ENCODE measurements around the gene UST.
A peak's percentile ranks its signal among the peaks of the same experiment; 100 is the strongest.
"Not testable (repeated sequence)": the region's sequence is repeated elsewhere in the genome, so short reads cannot be mapped to it uniquely, and the experiment has no call there.

UST gene

DNA sequence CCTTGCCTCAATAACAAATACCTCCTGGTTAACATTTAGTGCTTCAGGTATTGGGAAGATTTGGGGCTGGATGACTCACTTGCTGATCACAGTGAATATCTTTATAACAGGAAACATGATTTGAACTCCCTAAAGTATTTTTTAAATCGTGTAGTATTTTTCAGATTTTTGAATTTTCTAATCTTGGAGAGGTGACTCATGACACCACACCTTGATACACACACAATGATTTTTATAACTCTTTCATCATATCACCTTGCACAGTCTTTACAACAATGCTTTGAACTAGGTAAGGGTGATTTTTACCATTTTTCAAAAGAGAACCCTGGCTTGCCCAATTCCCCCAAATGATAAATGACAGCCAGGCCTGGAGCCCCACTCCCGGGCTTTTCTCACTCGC, 273.5 kb downstream of the UST start:
- no peak for DNase-seq

DNA sequence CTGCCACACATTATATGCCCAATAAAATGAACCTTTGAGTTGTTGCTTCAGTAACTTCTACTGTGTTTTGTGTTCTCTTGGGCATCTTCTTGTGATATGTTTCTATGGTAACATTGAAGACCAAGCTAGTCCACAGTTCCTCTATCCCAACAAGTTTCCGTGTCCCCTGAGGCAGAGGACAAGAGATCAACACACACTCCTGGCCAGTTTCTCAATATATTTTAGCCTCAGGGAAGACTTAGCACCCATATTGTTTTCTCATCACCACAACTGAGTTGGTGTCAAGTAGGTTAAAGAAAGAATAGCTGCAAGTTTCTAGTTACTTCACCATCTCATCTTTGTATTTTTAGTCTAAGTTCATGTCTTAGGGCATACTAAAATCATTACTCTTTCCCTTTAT, 277.5 kb downstream of the UST start:
- no peak for DNase-seq

DNA sequence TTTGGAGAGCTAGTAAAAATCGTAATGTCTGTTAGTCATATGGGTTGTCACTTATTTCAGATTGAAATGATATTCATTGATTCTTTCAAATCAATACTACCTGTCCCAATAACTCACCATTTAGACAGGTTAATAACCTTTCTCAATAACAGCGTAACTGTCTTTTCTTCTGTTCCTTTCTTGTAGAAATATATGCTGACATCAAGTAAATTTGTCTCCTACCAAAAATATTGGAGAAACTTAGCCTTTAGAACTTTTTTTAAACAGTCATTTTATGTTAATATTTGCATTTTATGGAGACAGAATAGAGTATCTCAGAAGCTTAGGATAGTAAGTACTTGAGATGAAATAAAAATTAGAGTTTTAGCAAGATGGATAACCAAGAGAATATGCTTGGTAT, 278.2 kb downstream of the UST start:
- DNase-seq = no peak

DNA sequence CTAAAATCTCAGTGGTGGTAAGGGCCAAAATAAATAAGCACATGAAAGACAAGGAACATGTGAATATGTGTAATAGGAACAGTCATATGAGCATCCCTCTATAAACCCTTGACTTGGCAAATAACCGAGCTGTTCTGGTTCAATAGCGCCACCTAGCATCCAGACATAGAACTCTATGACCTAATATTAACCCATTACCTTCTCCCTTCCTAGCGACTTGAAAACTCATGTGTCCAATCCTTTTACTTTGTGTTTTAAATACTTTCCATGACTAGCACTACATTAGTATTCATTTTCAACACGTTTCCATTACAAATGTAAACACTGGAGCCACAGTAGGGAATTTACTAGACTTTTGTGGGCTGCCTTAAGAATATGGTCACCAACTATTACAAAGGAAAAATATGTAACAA, 279.7 kb downstream of the UST start:
- no peak for DNase-seq

GRCh38 chr6:149027484-149027883, 280.7 kb downstream of the UST start:
- DNase-seq = no peak

- DNase-seq = peak in 1 of 2 donors; percentile 87
Measured at GRCh38 chr6:149028767-149029405, 282.1 kb downstream of the UST start.

- DNase-seq = no peak
Measured at GRCh38 chr6:149031201-149031858, 284.5 kb downstream of the UST start.

- DNase-seq = peak in 1 of 2 donors; percentile 43
Measured at GRCh38 chr6:149031859-149032598, 285.2 kb downstream of the UST start.

DNA sequence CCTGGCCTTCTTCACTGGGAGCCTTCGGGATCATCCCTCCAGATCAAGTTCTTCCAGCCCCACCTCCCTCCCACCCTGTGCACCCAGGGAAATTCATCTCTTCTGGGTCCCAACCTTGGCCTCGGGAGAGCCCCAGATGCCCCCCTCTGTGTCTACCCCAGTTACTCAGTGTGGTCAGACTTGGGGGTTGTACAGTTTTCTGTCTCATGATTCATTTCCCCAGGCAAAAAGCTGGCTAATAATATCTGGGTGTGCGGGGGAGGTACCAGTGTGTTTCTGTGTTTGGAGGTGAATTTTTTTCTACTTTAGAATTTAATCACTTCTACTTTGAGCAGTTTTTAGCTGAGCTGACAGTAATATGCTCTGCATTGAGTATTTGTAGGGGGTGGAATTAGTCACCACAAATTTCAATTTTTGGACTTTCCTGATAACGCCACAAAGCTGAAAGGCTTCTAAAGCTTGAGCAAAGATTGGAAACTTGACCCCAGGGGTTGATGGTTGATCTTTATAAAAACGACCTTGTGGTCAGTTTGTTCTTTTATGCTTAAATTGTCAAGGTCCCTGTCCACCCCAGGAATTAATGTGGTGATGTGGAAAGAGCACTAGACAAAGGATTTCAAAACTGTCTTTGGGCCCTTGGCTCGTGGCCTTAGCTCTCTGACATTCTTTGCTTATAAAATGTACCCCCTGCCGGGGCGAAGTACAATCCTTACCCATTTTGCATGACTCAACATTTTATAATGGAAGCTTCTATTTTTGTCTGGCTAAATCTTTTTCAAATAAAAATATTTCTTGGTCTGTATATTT, 286.0 kb downstream of the UST start:
- DNase-seq = peak in 1 of 2 donors; percentile 96

DNA sequence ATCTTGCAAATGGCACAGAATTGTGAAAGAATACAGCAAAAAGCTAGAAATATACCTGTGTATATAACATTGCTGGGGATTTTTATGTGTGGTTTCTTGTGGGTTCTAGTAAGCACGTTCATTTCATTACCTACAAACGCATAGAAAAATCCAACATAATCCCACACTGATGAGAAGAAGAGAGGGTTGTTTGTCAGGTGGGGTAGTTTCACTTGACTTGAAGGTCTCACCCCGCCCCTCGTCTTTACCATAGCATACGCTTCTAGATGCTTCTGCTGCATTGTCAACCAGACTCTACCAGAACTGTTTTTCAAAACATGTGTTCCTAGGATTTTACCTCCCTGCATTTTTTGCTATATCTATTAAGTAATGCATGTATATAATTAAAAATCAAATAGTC, 286.6 kb downstream of the UST start:
- no peak for DNase-seq

GRCh38 chr6:149035766-149036165, 288.9 kb downstream of the UST start:
- DNase-seq = no peak

DNA sequence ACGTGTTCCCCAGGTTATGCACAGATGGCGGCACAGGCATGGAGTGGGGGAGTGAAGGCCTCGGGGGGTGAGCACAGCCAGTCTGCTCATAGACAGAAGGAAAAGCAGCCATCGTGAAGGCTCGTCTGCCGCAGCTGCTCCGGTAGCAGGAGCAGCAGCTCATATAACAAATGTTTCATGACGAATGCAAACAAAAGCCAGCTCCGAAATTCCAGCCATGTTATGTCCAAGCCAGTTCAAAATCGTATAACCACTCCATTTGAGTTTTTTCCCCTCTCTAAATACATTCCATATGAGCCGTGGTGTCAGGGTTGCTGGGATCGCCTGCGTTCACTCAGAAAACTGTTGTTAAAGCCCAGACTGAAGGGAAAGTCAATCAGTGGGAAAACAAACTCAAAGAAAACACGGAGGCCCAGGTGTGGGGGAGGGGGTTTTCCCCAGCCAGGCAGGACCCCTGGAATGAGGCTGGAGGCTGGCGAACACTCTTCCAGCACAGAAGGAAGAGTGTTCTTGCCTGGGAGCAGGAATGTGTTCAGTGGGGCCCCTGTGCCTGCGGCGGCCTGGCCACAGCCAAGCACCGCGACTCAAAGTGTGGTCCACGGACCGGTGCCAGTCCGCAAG, 290.3 kb downstream of the UST start:
- no peak for DNase-seq

GRCh38 chr6:149039025-149039424, 292.2 kb downstream of the UST start:
- not testable (repeated sequence) for DNase-seq

GRCh38 chr6:149041953-149042352, 295.1 kb downstream of the UST start:
- DNase-seq = no peak

GRCh38 chr6:149043476-149044130, 296.8 kb downstream of the UST start:
- DNase-seq = no peak

DNA sequence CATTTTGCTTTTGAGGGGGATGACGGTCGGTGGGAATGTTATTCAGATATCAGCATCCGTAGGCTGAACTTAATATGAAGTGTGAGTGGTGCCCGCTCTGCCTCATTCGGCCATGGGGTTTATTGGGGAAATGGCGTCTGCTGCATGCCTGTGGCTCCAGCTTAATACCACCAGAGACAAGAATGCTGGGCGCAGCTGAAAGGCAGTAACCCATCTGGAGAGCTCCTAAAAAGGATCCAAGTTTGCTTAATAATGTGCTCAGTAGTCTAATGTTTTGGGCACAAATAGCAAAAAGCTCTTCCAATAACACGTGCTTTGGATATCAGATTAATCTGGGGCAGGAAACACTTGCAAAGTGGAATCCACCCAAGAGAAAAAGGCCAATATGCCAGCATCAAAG, 297.7 kb downstream of the UST start:
- no peak for DNase-seq

DNA sequence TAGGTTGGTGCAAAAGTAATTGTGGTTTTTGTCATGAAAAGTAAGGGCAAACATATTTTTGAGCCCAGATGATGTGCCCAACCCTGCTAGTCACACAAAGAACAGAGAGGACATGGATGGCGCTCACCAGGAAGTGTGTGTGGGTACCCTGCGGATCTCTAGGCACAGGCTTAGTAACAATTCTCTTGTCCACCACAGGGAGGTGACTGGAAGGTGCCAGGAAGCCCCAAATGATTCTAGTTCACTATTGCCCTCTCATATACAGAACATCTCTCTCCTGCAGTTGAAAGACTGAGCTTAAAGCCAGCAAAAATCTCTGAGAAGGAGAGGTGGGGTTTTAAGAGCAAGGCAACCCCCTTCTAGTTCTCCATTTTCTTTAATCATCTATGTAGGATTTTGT, 298.6 kb downstream of the UST start:
- peak in 1 of 2 donors; percentile 58 for DNase-seq

DNA sequence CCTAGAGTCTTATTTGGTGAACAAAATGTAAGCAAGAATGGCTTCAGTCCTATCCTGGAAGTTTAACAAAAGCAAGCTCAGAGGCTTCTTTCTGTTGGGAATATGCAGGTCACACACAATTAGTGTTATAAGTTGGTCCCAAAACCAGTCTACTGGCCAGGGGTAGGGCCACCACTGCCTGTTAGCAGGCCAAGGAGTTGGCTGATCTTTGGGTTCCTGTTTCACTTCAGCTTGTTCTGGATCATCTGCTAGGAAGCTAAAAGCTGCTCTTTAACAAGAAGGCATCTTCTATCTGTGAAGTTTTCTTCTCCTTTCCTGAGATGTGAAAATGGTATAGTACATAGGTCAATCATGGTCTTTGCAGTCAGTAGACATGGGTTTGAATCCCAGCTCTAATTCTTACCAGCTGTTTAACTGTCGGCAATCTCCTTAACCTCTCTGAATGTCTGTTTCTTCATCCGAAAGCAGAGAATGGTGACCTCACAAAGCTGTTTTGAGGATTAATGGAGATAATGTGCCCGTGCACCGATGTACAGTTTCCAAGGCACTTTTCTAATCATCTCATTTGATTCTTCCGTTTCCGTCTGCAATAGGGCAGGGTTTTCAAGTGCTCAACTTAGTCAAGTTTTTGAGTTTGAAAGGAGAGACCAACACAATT, 299.5 kb downstream of the UST start:
- no peak for DNase-seq

DNA sequence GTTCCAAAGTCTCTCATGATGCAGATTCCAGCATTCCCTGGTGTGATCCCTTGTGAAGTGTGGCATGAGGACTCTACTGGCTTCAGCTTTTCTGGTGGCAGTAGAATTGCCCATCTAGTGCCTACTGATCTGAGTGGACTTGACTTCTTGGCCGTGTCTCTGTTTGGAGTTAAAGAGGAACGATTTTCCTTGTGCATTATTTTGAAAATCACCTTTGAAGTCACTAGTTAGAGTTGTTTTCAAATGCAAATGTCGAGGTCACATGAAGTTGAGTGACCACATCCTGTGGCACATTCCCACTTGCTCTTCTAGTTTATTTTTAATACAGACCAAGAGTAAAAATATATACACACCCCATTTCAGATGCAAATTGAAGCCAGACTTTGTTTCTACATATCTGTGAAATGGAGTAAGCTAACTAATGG, 300.0 kb downstream of the UST start:
- no peak for DNase-seq

- DNase-seq = no peak
Measured at GRCh38 chr6:149049230-149049629, 302.4 kb downstream of the UST start.

- DNase-seq = no peak
Measured at GRCh38 chr6:149050160-149050559, 303.3 kb downstream of the UST start.
